Measurements from ENCODE around the gene RTL10. TPM values are rescaled to one million over a fixed set of nuclear protein-coding genes. Genes with fewer than 3 reads are reported as not detected.
A peak's percentile ranks its signal among the peaks of the same experiment; 100 is the strongest.

Gene RTL10
- total RNA-seq, 1 donor from 2014 or later, result 8.4 TPM

- DNase-seq (ENCODE audit: low spot score), result no peak
Measured at GRCh38 chr22:19845054-19845722, 9.5 kb downstream of the RTL10 start.

GRCh38 chr22:19844377-19845053, 10.2 kb downstream of the RTL10 start:
- no peak for DNase-seq (ENCODE audit: low spot score)

DNA sequence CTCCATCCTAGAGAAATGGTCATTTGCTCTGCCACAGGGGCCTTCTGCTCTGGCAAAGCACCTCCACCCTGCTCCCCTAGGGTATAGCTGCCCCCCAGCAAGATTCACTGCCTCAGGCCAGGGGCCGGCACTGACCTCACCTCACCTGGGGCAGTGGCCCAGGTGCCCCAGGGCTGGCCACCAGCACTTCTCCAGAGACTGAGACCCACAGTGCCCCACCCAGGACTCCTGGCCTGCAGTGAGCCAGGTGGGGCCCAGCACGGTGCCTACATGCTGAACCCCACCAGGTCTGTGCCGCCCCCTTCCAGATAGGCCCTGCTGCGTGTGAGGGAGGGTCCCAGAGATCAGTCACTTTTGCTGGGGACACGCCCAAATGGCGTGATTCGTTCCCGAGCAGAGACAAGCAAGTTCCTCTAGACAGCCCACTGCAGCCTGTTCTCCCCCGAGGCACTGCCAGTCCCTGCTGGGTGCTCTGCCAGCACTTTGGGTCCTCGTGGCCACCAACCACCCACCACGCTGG, 10.8 kb downstream of the RTL10 start:
- DNase-seq (ENCODE audit: low spot score), result no peak

- DNase-seq (ENCODE audit: low spot score), result no peak
Measured at GRCh38 chr22:19843107-19843856, 11.4 kb downstream of the RTL10 start.

- no peak for DNase-seq (ENCODE audit: low spot score)
Measured at GRCh38 chr22:19842393-19843106, 12.1 kb downstream of the RTL10 start.

GRCh38 chr22:19841641-19842392, 12.9 kb downstream of the RTL10 start:
- no peak for DNase-seq (ENCODE audit: low spot score)

DNA sequence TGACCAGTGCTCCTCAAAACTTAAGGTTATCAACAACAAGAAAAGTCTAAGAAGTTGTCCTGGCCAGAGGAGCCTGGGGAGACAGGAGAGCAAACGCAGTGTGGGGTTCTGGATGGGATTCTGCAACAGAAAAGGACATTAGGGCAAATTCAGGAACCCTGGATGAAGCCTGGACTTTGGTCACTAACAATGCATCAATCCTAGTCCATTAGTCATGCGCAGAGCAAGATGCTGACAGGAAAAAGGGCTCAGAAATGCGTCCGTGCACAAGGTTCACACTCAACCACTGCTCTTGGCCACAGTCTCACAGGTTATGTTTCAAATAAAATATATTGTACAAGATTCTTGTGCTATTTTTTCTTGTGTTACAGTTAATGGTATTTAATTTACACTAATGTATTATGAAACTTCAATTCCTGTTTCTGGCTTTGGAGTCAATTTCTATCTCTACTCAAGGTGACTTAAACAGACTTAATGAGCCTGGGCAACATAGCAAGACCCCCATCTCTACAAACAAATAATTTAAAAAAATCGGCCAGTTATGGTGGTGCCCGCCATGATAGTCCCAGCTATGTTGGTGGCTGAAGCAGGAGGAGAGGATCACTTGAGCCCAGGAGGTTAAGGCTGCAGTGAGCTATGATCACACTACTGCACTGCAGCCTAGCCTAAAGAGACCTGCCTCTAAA, 13.6 kb downstream of the RTL10 start:
- DNase-seq (ENCODE audit: low spot score), result no peak

DNA sequence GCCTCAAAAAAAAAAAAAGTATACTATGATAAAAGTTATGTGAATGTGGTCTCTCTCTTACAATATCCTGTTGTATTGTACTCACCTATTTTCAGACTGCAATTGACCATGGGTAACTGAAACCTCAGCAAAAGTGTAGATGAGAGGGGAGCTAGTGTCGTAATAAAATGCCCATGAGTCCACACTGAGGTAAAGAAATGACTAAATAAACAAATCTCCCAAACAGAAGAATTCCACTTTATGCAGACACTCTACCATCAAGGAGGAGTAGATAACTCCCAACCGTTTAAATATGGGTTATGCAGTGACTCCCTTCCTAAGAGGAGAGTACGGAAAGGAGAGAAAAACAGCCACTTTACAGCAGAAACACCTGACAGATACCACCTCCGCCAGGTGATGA, 14.6 kb downstream of the RTL10 start:
- DNase-seq (ENCODE audit: low spot score), result no peak

- DNase-seq (ENCODE audit: low spot score), result no peak
Measured at GRCh38 chr22:19837915-19838314, 16.8 kb downstream of the RTL10 start.

- DNase-seq (ENCODE audit: low spot score), result no peak
Measured at GRCh38 chr22:19836512-19836911, 18.2 kb downstream of the RTL10 start.

DNA sequence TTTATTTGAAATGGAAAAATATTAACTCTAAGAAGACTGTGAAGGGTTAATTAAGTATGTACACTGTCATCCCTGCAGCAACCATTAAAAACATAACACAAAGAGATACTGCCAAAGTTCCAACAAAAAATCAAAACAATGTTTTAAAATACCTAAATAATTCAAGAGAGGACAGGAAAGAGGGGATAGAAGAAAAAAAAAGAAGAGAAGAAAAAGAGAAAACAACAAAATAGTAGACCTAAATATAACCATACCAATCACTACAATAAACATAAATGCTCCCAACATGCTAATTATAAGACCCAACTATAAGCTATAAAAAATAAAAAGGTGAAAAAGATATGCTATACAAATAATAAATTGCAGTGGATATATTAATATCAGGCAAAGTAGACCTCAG, 20.1 kb downstream of the RTL10 start:
- DNase-seq (ENCODE audit: low spot score), result no peak

GRCh38 chr22:19833327-19833726, 21.3 kb downstream of the RTL10 start:
- DNase-seq (ENCODE audit: low spot score), result peak; percentile 37

GRCh38 chr22:19832476-19833108, 22.1 kb downstream of the RTL10 start:
- DNase-seq (ENCODE audit: low spot score), result peak; percentile 33

GRCh38 chr22:19831979-19832378, 22.7 kb downstream of the RTL10 start:
- DNase-seq (ENCODE audit: low spot score), result peak; percentile 24

GRCh38 chr22:19831016-19831415, 23.7 kb downstream of the RTL10 start:
- peak; percentile 51 for DNase-seq (ENCODE audit: low spot score)

DNA sequence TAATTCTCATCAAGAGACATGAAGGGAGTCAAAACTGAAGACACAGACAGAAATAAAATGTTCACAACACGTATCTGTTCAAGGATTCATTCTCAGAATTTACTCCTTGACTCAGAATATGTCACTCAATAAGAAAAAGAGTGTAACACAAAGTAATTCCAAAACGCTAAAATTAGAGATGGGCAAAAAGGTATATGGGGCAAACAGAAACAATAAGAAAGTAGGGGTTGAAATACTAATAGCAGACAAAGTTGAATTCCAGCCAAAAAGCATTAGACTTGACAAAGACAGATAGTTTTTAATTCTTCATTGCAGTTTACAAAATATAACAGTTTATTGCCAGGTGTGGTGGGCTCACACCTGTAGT, 26.7 kb downstream of the RTL10 start:
- DNase-seq (ENCODE audit: low spot score), result no peak

- no peak for DNase-seq (ENCODE audit: low spot score)
Measured at GRCh38 chr22:19827341-19828034, 27.2 kb downstream of the RTL10 start.

DNA sequence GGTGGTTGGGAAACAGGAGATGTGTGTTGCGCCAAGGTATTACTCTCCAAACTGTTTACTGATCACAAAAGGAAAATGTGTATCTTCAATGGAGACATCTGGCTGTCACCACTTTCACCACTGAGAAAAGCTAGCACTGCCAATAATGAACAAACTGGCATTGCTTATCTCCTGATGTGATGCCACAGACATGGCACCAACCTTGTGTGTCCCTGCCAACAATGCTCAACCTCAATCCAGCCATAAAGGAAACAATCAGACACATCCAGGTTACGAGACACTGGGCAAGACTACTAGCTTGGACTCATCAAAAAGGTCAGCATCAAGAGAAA, 28.1 kb downstream of the RTL10 start:
- no peak for DNase-seq (ENCODE audit: low spot score)

Data from mesenteric fat pad (tissue), 1 donor.